Vagina (tissue), 2 donors: ENCODE results near the gene RGS2. TPM values are rescaled to one million over a fixed set of nuclear protein-coding genes. Genes with fewer than 3 reads are reported as not detected.

ENCODE experiments used
- DNase-seq, 2 donors: peaks; one replicate each; pipeline ENCODE4 v3.0.0-alpha.2; 2017; ENCODE audit errors: extremely low spot score in 2 of 2
- H3K27ac ChIP-seq: fragments of 200-600 bp; sonication (generic); one replicate; pipeline ENCODE4 v1.5.1; 2019
- H3K27me3 ChIP-seq: fragments of 200-600 bp; sonication (generic); one replicate; pipeline ENCODE4 v1.5.1; 2019
- H3K36me3 ChIP-seq, 2 donors: fragments of 200-600 bp; sonication (generic); one replicate each; pipeline ENCODE4 v1.5.1; 2017 to 2019
- H3K4me1 ChIP-seq: fragments of 200-600 bp; sonication (generic); one replicate; pipeline ENCODE4 v1.5.1; 2019
- H3K4me3 ChIP-seq, 2 donors: fragments of 200-600 bp; sonication (generic); 1 replicate in 1 of 2; 2 replicates in 1 of 2; pipeline ENCODE4 v1.5.1; 2016 to 2019
- H3K9me3 ChIP-seq: fragments of 200-600 bp; sonication (generic); one replicate; pipeline ENCODE4 v1.5.1; 2019
- POLR2A ChIP-seq, 2 donors: fragments of 450-650 bp; IDR thresholded peaks; one replicate each; pipeline ENCODE4 v1.6.1; 2017; ENCODE audit warnings: antibody characterized with exemption in 2 of 2, mild to moderate bottlenecking in 2 of 2, moderate library complexity in 2 of 2
- POLR2AphosphoS5 ChIP-seq, 2 donors: sonication (generic); formaldehyde crosslinking; IDR thresholded peaks; one replicate each; pipeline ENCODE4 v1.9.0; 2017; ENCODE audit warnings: antibody characterized with exemption in 2 of 2, mild to moderate bottlenecking in 2 of 2, low read depth in 1 of 2; ENCODE audit not compliant: insufficient read depth in 1 of 2
- intact Hi-C: fragments of 100-400 bp; cut with DNase I; formaldehyde crosslinking; loops from one replicate; pipeline ENCODE4 v1.15.1; 2023
- total RNA-seq: library from RNA; depleted of rRNA; stranded (reverse); fragments of >200 nt; gene quantifications from one replicate; pipeline ENCODE4 v1.2.3, GENCODE V29; 2016
- TF ChIP-seq, protein P1 (sequence below), 3 experiments: fragments of 450-650 bp in 2 of 3; fragments of 200-600 bp in 1 of 3; sonication (generic) in 1 of 3; IDR thresholded peaks; one replicate each; pipeline ENCODE4 v1.5.1; 2017 to 2019; ENCODE audit warnings: antibody characterized with exemption in 3 of 3, mild to moderate bottlenecking in 2 of 3, moderate library complexity in 2 of 3

RGS2 gene
- total RNA-seq, 1 donor from 2014 or later = 100 TPM

- no peak for TF ChIP-seq POLR2AphosphoS5 (IDR thresholded peaks at IDR 0.05; ENCODE audit: insufficient read depth in 1 of 2, low read depth in 1 of 2)
- TF ChIP-seq POLR2A (IDR thresholded peaks at IDR 0.05) = no peak
- TF ChIP-seq, protein P1, sequence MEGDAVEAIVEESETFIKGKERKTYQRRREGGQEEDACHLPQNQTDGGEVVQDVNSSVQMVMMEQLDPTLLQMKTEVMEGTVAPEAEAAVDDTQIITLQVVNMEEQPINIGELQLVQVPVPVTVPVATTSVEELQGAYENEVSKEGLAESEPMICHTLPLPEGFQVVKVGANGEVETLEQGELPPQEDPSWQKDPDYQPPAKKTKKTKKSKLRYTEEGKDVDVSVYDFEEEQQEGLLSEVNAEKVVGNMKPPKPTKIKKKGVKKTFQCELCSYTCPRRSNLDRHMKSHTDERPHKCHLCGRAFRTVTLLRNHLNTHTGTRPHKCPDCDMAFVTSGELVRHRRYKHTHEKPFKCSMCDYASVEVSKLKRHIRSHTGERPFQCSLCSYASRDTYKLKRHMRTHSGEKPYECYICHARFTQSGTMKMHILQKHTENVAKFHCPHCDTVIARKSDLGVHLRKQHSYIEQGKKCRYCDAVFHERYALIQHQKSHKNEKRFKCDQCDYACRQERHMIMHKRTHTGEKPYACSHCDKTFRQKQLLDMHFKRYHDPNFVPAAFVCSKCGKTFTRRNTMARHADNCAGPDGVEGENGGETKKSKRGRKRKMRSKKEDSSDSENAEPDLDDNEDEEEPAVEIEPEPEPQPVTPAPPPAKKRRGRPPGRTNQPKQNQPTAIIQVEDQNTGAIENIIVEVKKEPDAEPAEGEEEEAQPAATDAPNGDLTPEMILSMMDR (IDR thresholded peaks at IDR 0.05) = no peak
- no peak for DNase-seq
- H3K4me1 ChIP-seq = no peaks in the 10 kb centered on the region
- H3K36me3 ChIP-seq = no peaks in the 10 kb centered on the region
- H3K27ac ChIP-seq = no peak overlapping the region
- H3K4me3 ChIP-seq = no peak overlapping the region
- H3K9me3 ChIP-seq = no peaks in the 10 kb centered on the region
- H3K27me3 ChIP-seq = no peaks in the 10 kb centered on the region
- intact Hi-C loops = no loop called here
These were observed 10.9 kb upstream of the RGS2 start for GRCh38 chr1:192797891-192798290.

GRCh38 chr1:192801451-192801850 lies 7.4 kb upstream of the RGS2 start:
- H3K4me1 ChIP-seq = no peaks in the 10 kb centered on the region
- H3K4me3 ChIP-seq = no peak overlapping the region
- intact Hi-C loops = no loop called here
- H3K27me3 ChIP-seq = no peaks in the 10 kb centered on the region
- no peak overlapping the region for H3K27ac ChIP-seq
- no peaks in the 10 kb centered on the region for H3K9me3 ChIP-seq
- H3K36me3 ChIP-seq = no peaks in the 10 kb centered on the region
- no peak for TF ChIP-seq POLR2A (IDR thresholded peaks at IDR 0.05)
- TF ChIP-seq, protein P1 (IDR thresholded peaks at IDR 0.05) = no peak
- TF ChIP-seq POLR2AphosphoS5 (IDR thresholded peaks at IDR 0.05; ENCODE audit: insufficient read depth in 1 of 2, low read depth in 1 of 2) = no peak
- DNase-seq = no peak

DNA sequence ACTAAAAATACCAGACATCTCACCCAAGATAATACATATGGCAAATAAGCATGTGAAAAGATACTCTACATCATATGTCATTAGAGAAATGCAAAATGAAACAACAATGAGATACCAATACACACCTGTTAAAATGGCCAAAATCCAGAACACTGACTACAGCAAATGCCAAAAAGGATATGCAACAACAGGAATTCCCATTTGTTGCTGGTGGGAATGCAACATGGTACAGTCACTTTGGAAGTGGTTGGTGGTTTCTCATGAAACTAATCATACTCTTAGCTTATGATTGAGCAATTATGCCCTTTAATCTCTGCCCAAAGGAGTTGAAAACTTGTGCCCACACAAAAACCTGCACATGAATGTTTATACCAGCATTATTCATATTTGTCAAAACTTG lies 6.4 kb upstream of the RGS2 start:
- Histone ChIP-seq H3K27me3 (no peaks in the 10 kb centered on the region), H3K4me3 (no peak overlapping the region), H3K27ac (no peak overlapping the region), H3K36me3 (no peaks in the 10 kb centered on the region), H3K4me1 (no peaks in the 10 kb centered on the region), H3K9me3 (no peaks in the 10 kb centered on the region)
- DNase-seq = no peak
- intact Hi-C loops = no loop called here
- TF ChIP-seq POLR2AphosphoS5 (IDR thresholded peaks at IDR 0.05; ENCODE audit: insufficient read depth in 1 of 2, low read depth in 1 of 2) = no peak
- TF ChIP-seq, protein P1 (IDR thresholded peaks at IDR 0.05) = no peak
- no peak for TF ChIP-seq POLR2A (IDR thresholded peaks at IDR 0.05)

GRCh38 chr1:192803501-192803900 lies 5.3 kb upstream of the RGS2 start:
- Histone ChIP-seq H3K9me3 (no peaks in the 10 kb centered on the region), H3K27me3 (no peaks in the 10 kb centered on the region), H3K4me1 (no peaks in the 10 kb centered on the region), H3K27ac (no peak overlapping the region), H3K36me3 (no peaks in the 10 kb centered on the region), H3K4me3 (no peak overlapping the region)
- intact Hi-C loops = no loop called here
- TF ChIP-seq, protein P1 (IDR thresholded peaks at IDR 0.05) = no peak
- TF ChIP-seq POLR2A (IDR thresholded peaks at IDR 0.05) = no peak
- TF ChIP-seq POLR2AphosphoS5 (IDR thresholded peaks at IDR 0.05; ENCODE audit: insufficient read depth in 1 of 2, low read depth in 1 of 2) = no peak
- no peak for DNase-seq

- Histone ChIP-seq H3K27ac (no peak overlapping the region), H3K4me1 (peaks cover 5% of the 10 kb centered on the region), H3K27me3 (no peaks in the 10 kb centered on the region), H3K9me3 (no peaks in the 10 kb centered on the region), H3K36me3 (no peaks in the 10 kb centered on the region), H3K4me3 (no peak overlapping the region)
- intact Hi-C loops = loop anchor here (5.0 kb wide), 1 partner anchor 329 kb away; no protein-coding TSS in a partner anchor
- DNase-seq = no peak
- TF ChIP-seq, protein P1 (IDR thresholded peaks at IDR 0.05) = peak; percentile 42 to 68 (median 60)
- peak; percentile 26 to 85 for TF ChIP-seq POLR2AphosphoS5 (IDR thresholded peaks at IDR 0.05; ENCODE audit: insufficient read depth in 1 of 2, low read depth in 1 of 2)
- no peak for TF ChIP-seq POLR2A (IDR thresholded peaks at IDR 0.05)
These were observed 3.0 kb upstream of the RGS2 start for GRCh38 chr1:192805832-192806323.
